CD4-positive, alpha-beta T cell treated with Interleukin-2 at 100 ng/mL for 4 hours (primary cell): ENCODE results near the gene ARHGAP40.

Source experiments
- DNase-seq: peaks from one replicate; pipeline ENCODE4 v3.0.0-alpha.2; 2020; ENCODE audit warnings: low spot score

Gene ARHGAP40

GRCh38 chr20:38680500-38681306 lies 79.1 kb downstream of the ARHGAP40 start:
- no peak for DNase-seq

GRCh38 chr20:38685271-38685670 lies 83.7 kb downstream of the ARHGAP40 start:
- DNase-seq: no peak

GRCh38 chr20:38685853-38686473 lies 84.4 kb downstream of the ARHGAP40 start:
- DNase-seq: peak; percentile 14

- peak; percentile 27 for DNase-seq
Observed at GRCh38 chr20:38692436-38693411, 91.1 kb downstream of the ARHGAP40 start.

GRCh38 chr20:38697306-38697705 lies 95.7 kb downstream of the ARHGAP40 start:
- DNase-seq: no peak

- DNase-seq: no peak
Observed at GRCh38 chr20:38698541-38698940, 96.9 kb downstream of the ARHGAP40 start.

GRCh38 chr20:38700141-38700540 lies 98.5 kb downstream of the ARHGAP40 start:
- no peak for DNase-seq
